ENCODE results near the gene ZBTB7C.

ZBTB7C gene

GRCh38 chr18:48073211-48073930 is 335.8 kb downstream of the ZBTB7C start:
- DNase-seq: peak; percentile 19

GRCh38 chr18:48072428-48073204 is 336.6 kb downstream of the ZBTB7C start:
- DNase-seq: no peak

GRCh38 chr18:48068916-48069445 is 340.2 kb downstream of the ZBTB7C start:
- DNase-seq: no peak

GRCh38 chr18:48066225-48066652 is 342.9 kb downstream of the ZBTB7C start:
- no peak for DNase-seq

GRCh38 chr18:48065601-48065995 is 343.6 kb downstream of the ZBTB7C start:
- DNase-seq: no peak

- no peak for DNase-seq
These were observed 344.1 kb downstream of the ZBTB7C start for GRCh38 chr18:48064978-48065600.

- DNase-seq: no peak
These were observed 347.2 kb downstream of the ZBTB7C start for GRCh38 chr18:48061781-48062570.

GRCh38 chr18:48060970-48061369 is 348.2 kb downstream of the ZBTB7C start:
- DNase-seq: no peak

GRCh38 chr18:48060346-48060745 is 348.8 kb downstream of the ZBTB7C start:
- DNase-seq: no peak

GRCh38 chr18:48059455-48060010 is 349.6 kb downstream of the ZBTB7C start:
- no peak for DNase-seq

- DNase-seq: no peak
These were observed 350.7 kb downstream of the ZBTB7C start for GRCh38 chr18:48058486-48058885.

- no peak for DNase-seq
These were observed 352.2 kb downstream of the ZBTB7C start for GRCh38 chr18:48057018-48057417.

- no peak for DNase-seq
These were observed 353.8 kb downstream of the ZBTB7C start for GRCh38 chr18:48055351-48055750.

GRCh38 chr18:48053881-48054816 is 355.0 kb downstream of the ZBTB7C start:
- DNase-seq: no peak

GRCh38 chr18:48052842-48053241 is 356.3 kb downstream of the ZBTB7C start:
- DNase-seq: no peak

- no peak for DNase-seq
These were observed 357.0 kb downstream of the ZBTB7C start for GRCh38 chr18:48051945-48052840.

GRCh38 chr18:48050176-48050575 is 359.0 kb downstream of the ZBTB7C start:
- DNase-seq: no peak

GRCh38 chr18:48049757-48050156 is 359.4 kb downstream of the ZBTB7C start:
- DNase-seq: no peak

- DNase-seq: no peak
These were observed 360.9 kb downstream of the ZBTB7C start for GRCh38 chr18:48048251-48048650.

GRCh38 chr18:48046843-48047242 is 362.3 kb downstream of the ZBTB7C start:
- DNase-seq: no peak
